HFFc6 (cell line): ENCODE measurements around the gene ZBP1. TPM values are rescaled to one million over a fixed set of nuclear protein-coding genes. Genes with fewer than 3 reads are reported as not detected.

Experiments
- DNase-seq: peaks from one replicate; pipeline ENCODE4 v3.0.0-alpha.2; 2018
- H3K27ac Mint-ChIP-seq: 2 replicates; pipeline ENCODE4 v1.8.0; 2020; ENCODE audit warnings: mild to moderate bottlenecking, mixed read lengths
- H3K27me3 Mint-ChIP-seq: 2 replicates; pipeline ENCODE4 v1.8.0; 2021; ENCODE audit warnings: mild to moderate bottlenecking, moderate library complexity, mixed read lengths; ENCODE audit not compliant: insufficient read depth
- H3K36me3 Mint-ChIP-seq: 2 replicates; pipeline ENCODE4 v1.8.0; 2021; ENCODE audit warnings: low read depth, mixed read lengths
- H3K4me1 Mint-ChIP-seq: 2 replicates; pipeline ENCODE4 v1.8.0; 2020; ENCODE audit warnings: low read depth, mixed read lengths
- H3K4me3 Mint-ChIP-seq: 2 replicates; pipeline ENCODE4 v1.8.0; 2020; ENCODE audit warnings: mild to moderate bottlenecking, moderate library complexity, mixed read lengths
- H3K9me3 Mint-ChIP-seq: 2 replicates; pipeline ENCODE4 v1.8.0; 2020; ENCODE audit warnings: mild to moderate bottlenecking, mixed read lengths
- CTCF ChIP-seq: fragments of 200-600 bp; sonication (generic); IDR thresholded peaks from 2 replicates; pipeline ENCODE4 v1.5.0; 2021; ENCODE audit warnings: antibody characterized with exemption, mild to moderate bottlenecking
- total RNA-seq, 6 experiments: library from RNA; stranded (reverse); fragmentation: NEBNext Ultra II Directional; extraction: Animal tissue kit (Norgen Biotek cat#: 25700); gene quantifications; 2 replicates in 1 of 6; 3 replicates in 5 of 6; pipeline ENCODE4 v1.2.3, GENCODE V29; 2021

Gene ZBP1
- total RNA-seq, 6 experiments from 2014 or later, result not detected

GRCh38 chr20:57563522-57563921, 56.7 kb downstream of the ZBP1 start:
- H3K36me3 Mint-ChIP-seq, result no peaks in the 10 kb centered on the region
- no peak overlapping the region for H3K4me3 Mint-ChIP-seq
- H3K4me1 Mint-ChIP-seq, result no peaks in the 10 kb centered on the region
- no peak overlapping the region for H3K27ac Mint-ChIP-seq
- no peak for TF ChIP-seq CTCF
- no peaks in the 10 kb centered on the region for H3K9me3 Mint-ChIP-seq
- peaks cover 41% of the 10 kb centered on the region for H3K27me3 Mint-ChIP-seq
- DNase-seq, result no peak

GRCh38 chr20:57562541-57563465, 57.4 kb downstream of the ZBP1 start:
- Mint-ChIP-seq H3K27me3 (peaks cover 42% of the 10 kb centered on the region), H3K9me3 (no peaks in the 10 kb centered on the region), H3K27ac (no peak overlapping the region), H3K4me1 (no peaks in the 10 kb centered on the region), H3K36me3 (no peaks in the 10 kb centered on the region), H3K4me3 (no peak overlapping the region)
- DNase-seq, result no peak
- TF ChIP-seq CTCF, result no peak

DNA sequence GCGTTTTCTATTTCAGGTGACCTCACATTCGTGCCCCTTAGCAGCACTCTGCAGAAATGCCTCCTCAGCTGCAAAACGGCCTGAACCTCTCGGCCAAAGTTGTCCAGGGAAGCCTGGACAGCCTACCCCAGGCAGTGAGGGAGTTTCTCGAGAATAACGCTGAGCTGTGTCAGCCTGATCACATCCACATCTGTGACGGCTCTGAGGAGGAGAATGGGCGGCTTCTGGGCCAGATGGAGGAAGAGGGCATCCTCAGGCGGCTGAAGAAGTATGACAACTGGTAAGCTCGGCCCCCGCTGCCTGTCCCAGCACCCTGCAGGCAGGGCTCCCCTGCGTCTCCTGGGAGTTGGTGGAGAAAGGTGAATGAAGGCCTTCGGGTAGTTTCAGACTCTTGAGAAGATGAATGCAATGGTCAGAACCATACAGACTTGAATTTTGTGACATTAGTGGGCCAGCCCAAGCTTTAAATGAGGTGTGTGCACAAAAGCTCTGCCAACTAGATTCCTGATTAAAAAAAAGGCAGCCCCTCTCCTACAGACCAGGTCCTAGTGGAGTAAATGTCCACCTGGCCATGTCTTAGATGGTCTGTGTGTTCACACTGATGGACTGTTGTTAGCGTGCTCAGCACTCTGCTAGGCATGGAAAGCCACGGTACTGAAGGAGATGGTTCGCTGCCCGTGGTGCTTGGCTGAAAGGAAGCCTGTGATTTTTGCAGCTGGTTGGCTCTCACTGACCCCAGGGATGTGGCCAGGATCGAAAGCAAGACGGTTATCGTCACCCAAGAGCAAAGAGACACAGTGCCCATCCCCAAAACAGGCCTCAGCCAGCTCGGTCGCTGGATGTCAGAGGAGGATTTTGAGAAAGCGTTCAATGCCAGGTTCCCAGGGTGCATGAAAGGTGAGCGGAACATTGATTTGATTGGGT, 58.6 kb downstream of the ZBP1 start:
- Mint-ChIP-seq H3K9me3 (peaks cover 4% of the 10 kb centered on the region; the same call in 1 of the 2 replicates), H3K27ac (no peak overlapping the region), H3K27me3 (peaks cover 40% of the 10 kb centered on the region), H3K4me1 (no peaks in the 10 kb centered on the region), H3K36me3 (no peaks in the 10 kb centered on the region), H3K4me3 (no peak overlapping the region)
- DNase-seq, result no peak
- TF ChIP-seq CTCF, result no peak

GRCh38 chr20:57560554-57561355, 59.5 kb downstream of the ZBP1 start, which contains the start of gene PCK1:
TSS of gene PCK1 (plus strand) at chr20:57561110. CDS start at chr20:57561412, 302 bp downstream.
- Mint-ChIP-seq H3K9me3 (peaks cover 4% of the 10 kb centered on the region; the same call in 1 of the 2 replicates), H3K36me3 (no peaks in the 10 kb centered on the region), H3K4me1 (no peaks in the 10 kb centered on the region), H3K27ac (no peak within 1 kb of the TSS), H3K27me3 (peaks cover 39% of the 10 kb centered on the region), H3K4me3 (no peak within 1 kb of the TSS)
- no peak for DNase-seq
- TF ChIP-seq CTCF, result no peak
